ENCODE measurements around the gene DPYD. TPM values are rescaled to one million over a fixed set of nuclear protein-coding genes. Genes with fewer than 3 reads are reported as not detected.

DPYD gene
- total RNA-seq, 2 experiments from 2014 or later = 7.5 to 7.9 TPM

DNA sequence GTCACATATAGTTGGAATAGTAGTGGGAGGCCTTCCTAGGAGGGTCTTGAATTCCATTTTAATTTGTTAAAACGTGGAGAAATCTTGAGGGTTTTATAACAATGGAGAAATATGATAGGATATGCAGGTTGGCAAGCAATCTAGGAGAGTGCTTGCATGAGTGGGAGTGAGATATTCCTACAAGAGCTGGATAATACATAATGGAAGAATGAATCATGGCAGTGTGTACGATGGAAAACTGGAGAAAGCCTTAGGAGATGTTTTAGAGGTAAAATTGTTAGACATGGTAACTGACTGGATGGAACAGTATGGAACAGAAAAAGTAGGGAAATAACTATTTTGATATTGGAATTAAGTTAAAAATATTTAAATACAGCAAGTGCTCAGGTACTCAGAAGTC is 846.9 kb downstream of the DPYD start:
- peaks cover under 1% of the 10 kb centered on the region for H3K9me3 Mint-ChIP-seq
- no peak overlapping the region for H3K27ac Mint-ChIP-seq
- H3K27me3 Mint-ChIP-seq = no peaks in the 10 kb centered on the region

DNA sequence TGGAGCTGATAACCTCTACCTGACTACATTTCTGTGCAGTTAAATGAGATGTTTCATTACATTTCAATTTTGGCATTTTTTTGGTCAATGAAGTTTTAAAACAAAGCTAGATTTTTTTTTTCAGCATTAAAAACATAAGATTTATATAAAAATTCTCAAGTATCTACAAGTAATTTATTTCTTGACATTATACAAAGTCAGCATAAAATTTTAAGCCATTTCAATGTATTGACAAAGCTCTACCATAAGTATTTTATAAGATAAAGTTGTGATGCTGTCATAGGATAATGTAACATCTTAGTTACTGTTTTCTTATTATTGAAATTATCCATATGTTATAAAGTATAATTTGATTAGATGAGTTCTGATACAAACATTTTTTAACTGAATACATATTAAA is 847.7 kb downstream of the DPYD start:
- no peaks in the 10 kb centered on the region for H3K27me3 Mint-ChIP-seq
- peaks cover 2% of the 10 kb centered on the region for H3K9me3 Mint-ChIP-seq
- no peak overlapping the region for H3K4me3 Mint-ChIP-seq

More for the DNA sequence above, 846.9 kb downstream of the DPYD start:
- no peak overlapping the region for H3K4me3 Mint-ChIP-seq
- no peaks in the 10 kb centered on the region for H3K4me1 Mint-ChIP-seq
- H3K36me3 Mint-ChIP-seq = peaks cover 1% of the 10 kb centered on the region
- no peak for DNase-seq

DNA sequence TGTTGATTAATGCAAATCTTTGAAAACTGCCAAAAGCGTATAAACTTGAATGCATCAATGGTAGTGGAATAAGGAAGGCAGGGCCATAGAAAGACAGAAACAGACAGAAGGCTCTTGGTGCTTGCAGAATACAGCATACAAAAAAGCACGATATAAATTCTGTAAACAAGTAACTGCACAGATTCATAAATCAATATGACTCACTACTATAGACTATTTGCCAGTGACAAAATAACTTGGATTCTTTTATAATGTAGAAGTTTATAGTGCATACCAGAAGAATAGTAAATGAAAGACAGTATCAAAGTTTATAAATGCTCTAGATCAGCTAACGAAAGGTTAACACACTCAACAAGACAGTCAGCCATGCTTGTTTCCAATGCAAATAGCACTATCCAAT is 849.7 kb downstream of the DPYD start:
- no peak for DNase-seq
- Mint-ChIP-seq H3K4me1 (no peaks in the 10 kb centered on the region), H3K9me3 (peaks cover 2% of the 10 kb centered on the region), H3K27me3 (no peaks in the 10 kb centered on the region), H3K4me3 (no peak overlapping the region), H3K36me3 (no peaks in the 10 kb centered on the region), H3K27ac (no peak overlapping the region)

More for the DNA sequence above, 847.7 kb downstream of the DPYD start:
- H3K27ac Mint-ChIP-seq = no peak overlapping the region
- H3K36me3 Mint-ChIP-seq = no peaks in the 10 kb centered on the region
- no peak for DNase-seq
- H3K4me1 Mint-ChIP-seq = no peaks in the 10 kb centered on the region

DNA sequence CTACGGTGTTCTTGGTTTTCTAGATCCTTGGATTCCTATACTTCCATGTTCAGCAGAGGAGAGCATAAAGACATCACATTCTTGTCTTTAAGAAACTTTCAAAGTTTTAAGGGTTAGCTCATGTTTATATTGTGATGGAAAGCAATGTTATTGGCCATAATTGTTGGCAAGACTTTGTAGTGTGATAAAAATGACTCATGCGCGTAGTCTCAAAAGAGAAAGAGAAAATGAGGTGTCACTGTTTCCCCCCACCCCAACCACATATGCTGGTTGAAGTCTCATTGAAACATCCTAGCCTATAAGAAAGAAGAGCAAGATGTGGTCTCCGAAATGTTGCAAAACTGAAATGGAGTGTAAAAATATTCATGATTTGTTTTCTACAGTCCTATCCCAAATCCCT is 850.5 kb downstream of the DPYD start:
- Mint-ChIP-seq H3K9me3 (peaks cover 2% of the 10 kb centered on the region), H3K36me3 (no peaks in the 10 kb centered on the region), H3K4me3 (no peak overlapping the region), H3K4me1 (no peaks in the 10 kb centered on the region), H3K27me3 (no peaks in the 10 kb centered on the region), H3K27ac (no peak overlapping the region)
- DNase-seq = no peak

DNA sequence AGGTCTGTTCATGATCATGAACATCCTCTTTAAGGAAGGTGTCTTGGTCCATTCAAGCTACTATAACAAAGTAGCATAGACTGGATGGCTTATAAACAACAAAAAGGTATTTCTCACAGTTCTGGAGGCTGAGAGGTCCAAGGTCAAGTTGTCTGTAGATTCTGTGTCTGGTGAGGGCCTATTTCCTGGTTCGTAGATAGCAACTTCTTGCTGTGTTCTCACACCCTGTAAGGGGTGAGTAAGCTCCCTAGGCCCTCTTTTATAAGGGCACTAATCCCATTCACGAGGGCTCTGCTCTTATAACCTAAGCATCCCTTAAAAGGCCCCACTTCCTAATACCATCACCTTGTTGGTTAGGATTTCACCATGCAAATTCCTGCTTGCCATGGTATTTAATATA is 851.5 kb downstream of the DPYD start:
- Mint-ChIP-seq H3K4me1 (no peaks in the 10 kb centered on the region), H3K9me3 (peaks cover 2% of the 10 kb centered on the region), H3K36me3 (no peaks in the 10 kb centered on the region), H3K27me3 (no peaks in the 10 kb centered on the region), H3K4me3 (no peak overlapping the region), H3K27ac (no peak overlapping the region)
- DNase-seq = no peak

DNA sequence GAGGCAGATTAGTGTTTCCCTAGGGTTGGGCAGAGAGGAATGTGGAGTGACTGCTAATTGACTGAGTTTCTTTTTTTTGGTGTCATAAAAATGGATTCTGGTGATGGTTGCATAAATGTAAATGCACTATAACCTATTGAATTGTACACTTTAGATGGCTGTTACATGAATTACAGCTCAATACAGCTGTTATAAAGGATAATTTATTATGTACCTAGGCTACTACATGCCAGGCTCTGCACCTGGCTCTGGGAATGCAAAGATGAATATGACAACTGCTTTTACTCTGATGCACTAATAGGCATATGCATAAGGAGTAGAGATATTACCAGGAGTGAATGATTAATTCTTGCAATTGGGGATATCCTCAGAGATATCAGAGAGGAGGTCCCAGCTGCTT is 854.0 kb downstream of the DPYD start:
- no peaks in the 10 kb centered on the region for H3K27me3 Mint-ChIP-seq
- H3K4me1 Mint-ChIP-seq = no peaks in the 10 kb centered on the region
- no peak overlapping the region for H3K27ac Mint-ChIP-seq
- no peak overlapping the region for H3K4me3 Mint-ChIP-seq
- DNase-seq = no peak
- H3K36me3 Mint-ChIP-seq = no peaks in the 10 kb centered on the region
- H3K9me3 Mint-ChIP-seq = peaks cover 2% of the 10 kb centered on the region

DNA sequence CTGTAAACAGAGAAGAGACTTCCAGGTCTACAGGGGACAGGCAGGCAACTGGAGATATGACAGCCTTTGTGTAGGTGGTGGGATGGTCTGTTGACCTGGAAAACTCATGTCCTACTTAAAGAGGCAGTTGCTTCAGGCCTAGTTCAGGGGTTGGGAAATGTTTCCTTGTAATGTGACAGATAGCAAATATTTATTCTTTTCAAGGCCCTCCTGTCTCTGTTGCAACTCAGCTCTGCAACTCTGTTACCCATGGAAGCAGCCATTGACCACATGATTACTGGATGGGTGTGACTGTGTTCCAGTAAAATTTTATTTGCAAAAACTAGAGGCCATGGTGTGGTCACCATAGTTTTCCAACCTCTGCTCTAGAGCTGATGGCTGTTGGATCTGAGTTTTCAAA is 857.3 kb downstream of the DPYD start:
- Mint-ChIP-seq H3K27me3 (no peaks in the 10 kb centered on the region), H3K27ac (no peak overlapping the region), H3K4me3 (no peak overlapping the region), H3K9me3 (no peaks in the 10 kb centered on the region), H3K36me3 (no peaks in the 10 kb centered on the region), H3K4me1 (no peaks in the 10 kb centered on the region)
- no peak for DNase-seq

DNA sequence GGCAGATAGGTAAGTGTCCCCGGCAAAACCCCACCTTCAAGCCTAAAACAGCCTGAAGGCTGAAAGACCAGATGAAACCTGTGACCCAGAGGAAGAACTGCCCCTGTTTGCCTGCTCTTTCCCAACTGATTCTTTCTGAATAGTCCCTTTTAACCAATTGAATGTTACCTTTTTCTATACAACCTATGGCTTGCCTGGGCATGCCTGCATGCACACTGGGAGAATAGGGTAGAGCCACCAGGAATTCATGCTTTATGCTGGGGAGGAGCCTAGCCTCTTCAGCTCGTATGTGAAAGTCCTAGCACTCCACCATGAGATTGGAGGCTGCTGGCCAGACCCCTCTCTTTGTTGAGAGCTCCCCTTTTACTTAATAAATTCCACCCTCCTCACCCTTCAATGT is 859.2 kb downstream of the DPYD start:
- H3K36me3 Mint-ChIP-seq = no peaks in the 10 kb centered on the region
- H3K4me3 Mint-ChIP-seq = no peak overlapping the region
- no peak overlapping the region for H3K27ac Mint-ChIP-seq
- DNase-seq = no peak
- peaks cover 11% of the 10 kb centered on the region for H3K9me3 Mint-ChIP-seq
- H3K4me1 Mint-ChIP-seq = no peaks in the 10 kb centered on the region
- no peaks in the 10 kb centered on the region for H3K27me3 Mint-ChIP-seq

DNA sequence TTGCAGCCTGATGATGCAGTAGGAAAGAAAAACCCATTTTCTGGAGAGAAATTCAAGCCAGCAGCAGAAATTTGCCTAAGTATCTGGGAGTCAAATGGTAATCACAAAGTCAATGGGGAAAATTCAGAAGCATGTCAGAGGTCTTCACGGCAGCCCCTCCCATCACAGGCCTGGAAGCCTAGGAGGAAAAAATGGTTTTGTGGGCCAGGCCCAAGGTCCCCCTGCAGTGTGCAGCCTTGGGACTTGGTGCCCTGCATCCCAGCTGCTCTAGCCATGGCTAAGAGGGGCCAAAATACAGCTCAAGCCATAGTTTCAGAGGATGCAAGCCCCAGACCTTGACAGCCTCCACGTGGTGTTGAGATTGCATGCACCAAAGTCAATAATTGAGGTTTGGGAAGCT is 864.4 kb downstream of the DPYD start:
- H3K27me3 Mint-ChIP-seq = no peaks in the 10 kb centered on the region
- H3K27ac Mint-ChIP-seq = no peak overlapping the region
- H3K4me1 Mint-ChIP-seq = no peaks in the 10 kb centered on the region
- H3K36me3 Mint-ChIP-seq = no peaks in the 10 kb centered on the region
- no peak overlapping the region for H3K4me3 Mint-ChIP-seq
- H3K9me3 Mint-ChIP-seq = peaks cover 16% of the 10 kb centered on the region
- DNase-seq = no peak

DNA sequence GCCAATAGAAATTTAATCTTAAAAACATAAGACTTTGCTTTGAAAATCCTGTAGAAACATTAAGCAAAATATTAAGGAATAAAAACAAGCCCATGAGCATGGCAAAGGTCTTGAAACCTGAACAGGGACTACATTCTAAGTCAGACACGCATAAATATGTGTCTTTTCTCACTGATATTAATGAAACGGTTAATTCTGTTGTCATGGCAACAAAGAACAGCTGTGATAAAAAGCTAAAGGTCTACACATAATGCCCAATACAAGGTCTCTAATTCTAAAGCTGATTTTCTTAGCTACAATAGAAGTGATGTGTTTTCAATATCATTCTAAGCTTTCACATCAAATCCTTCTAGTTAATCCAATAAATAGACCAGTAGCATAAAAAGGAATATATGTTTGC is 867.6 kb downstream of the DPYD start:
- Mint-ChIP-seq H3K27ac (no peak overlapping the region), H3K4me3 (no peak overlapping the region), H3K27me3 (peaks cover 10% of the 10 kb centered on the region), H3K36me3 (no peaks in the 10 kb centered on the region), H3K4me1 (no peaks in the 10 kb centered on the region), H3K9me3 (peaks cover 16% of the 10 kb centered on the region)
- DNase-seq = no peak

DNA sequence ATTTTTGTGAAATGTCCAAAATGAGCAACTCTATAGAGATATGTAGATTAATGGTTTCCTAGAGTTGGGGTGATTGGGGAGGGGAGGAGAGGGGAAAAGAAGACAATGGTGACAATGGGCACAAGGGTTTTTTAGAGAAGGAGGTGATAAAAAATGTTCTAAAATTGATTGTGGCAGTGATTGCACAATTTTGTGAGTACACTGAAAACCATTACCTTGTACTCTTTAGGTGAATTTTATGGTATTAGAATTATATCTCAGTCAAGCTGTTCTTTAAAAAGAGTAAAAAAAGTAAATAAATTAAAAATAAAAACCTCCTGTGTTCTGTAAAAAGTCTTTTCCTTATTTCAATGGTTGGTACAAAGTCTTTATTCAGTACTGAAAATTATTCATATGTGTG is 869.0 kb downstream of the DPYD start:
- Mint-ChIP-seq H3K4me1 (no peaks in the 10 kb centered on the region), H3K36me3 (no peaks in the 10 kb centered on the region), H3K27me3 (peaks cover 14% of the 10 kb centered on the region), H3K9me3 (peaks cover 5% of the 10 kb centered on the region), H3K27ac (no peak overlapping the region), H3K4me3 (no peak overlapping the region)
- no peak for DNase-seq

DNA sequence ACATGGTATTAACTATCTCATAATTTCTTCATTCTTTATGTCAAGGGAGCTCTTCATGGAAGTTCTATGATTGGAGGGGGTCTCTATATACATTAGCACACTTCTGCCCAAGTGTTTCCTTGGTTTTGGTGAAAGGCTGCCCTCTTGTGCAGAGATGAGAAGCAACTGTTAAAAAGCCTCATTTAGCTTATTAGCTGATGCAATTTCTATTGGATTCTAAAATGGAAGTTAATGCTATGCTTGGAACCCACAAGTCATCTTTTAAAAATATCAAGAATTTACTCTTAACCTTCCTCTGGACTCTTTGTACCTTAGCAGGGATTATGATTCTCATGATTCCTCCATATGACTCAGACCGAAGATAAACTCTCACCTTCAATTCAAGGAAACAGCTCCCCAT is 870.3 kb downstream of the DPYD start:
- H3K27me3 Mint-ChIP-seq = peaks cover 14% of the 10 kb centered on the region
- no peak for DNase-seq
- no peak overlapping the region for H3K4me3 Mint-ChIP-seq
- no peaks in the 10 kb centered on the region for H3K9me3 Mint-ChIP-seq
- no peaks in the 10 kb centered on the region for H3K36me3 Mint-ChIP-seq
- no peaks in the 10 kb centered on the region for H3K4me1 Mint-ChIP-seq
- no peak overlapping the region for H3K27ac Mint-ChIP-seq

DNA sequence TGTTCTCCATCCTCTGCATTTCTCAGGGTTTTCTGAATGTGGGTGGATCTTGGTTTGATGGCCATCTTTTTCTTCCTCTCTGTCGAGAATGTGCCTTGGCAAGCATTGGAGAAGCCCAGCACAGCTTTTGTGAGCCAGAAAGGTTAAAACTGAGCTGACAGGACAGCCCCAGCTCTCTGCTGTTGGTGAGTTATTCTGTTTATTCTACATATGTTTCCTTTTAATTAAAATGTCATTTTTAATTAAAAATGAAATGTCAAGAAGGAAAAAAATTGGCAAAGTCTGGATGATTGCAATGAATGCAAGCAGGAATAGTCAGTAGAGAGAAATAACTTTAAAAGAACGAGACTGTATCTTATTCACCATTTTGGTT is 873.4 kb downstream of the DPYD start:
- H3K27me3 Mint-ChIP-seq = peaks cover 14% of the 10 kb centered on the region
- H3K9me3 Mint-ChIP-seq = peaks cover 5% of the 10 kb centered on the region
- no peak for DNase-seq
- no peak overlapping the region for H3K4me3 Mint-ChIP-seq
- no peak overlapping the region for H3K27ac Mint-ChIP-seq
- no peaks in the 10 kb centered on the region for H3K4me1 Mint-ChIP-seq
- H3K36me3 Mint-ChIP-seq = no peaks in the 10 kb centered on the region

DNA sequence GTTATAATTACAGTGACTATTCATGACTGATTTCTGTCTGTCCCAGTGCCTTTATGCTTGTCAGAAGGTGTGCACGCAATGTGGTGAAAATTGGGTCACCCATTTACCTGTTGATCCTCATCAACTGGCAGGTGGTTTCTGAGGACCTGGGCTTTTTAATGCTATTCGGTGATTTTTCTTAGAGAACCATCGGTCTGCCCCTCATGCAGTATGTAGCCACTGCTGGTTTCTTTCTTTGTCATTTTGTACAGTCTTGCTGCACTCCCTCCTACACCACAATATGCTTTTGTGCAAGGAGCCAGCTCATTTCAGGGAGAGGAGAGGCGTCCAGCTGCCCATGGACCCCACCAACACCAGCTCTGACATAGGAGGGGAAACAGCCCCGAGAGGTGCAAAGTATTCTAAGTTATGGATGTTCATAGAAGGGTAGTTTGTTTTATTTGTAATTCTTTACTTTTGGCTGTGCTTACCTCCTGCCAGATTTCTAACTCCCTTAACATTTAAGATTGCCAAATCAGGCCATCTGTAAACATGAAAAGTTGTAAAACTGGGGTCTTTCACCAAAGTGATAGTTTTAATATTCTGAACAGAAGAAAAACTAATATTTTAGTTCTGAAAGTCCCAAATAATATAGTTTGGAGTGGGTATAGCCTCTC is 873.9 kb downstream of the DPYD start:
- Mint-ChIP-seq H3K27ac (no peak overlapping the region), H3K4me3 (no peak overlapping the region), H3K9me3 (peaks cover 9% of the 10 kb centered on the region), H3K27me3 (peaks cover 14% of the 10 kb centered on the region), H3K36me3 (no peaks in the 10 kb centered on the region), H3K4me1 (no peaks in the 10 kb centered on the region)
- no peak for DNase-seq

DNA sequence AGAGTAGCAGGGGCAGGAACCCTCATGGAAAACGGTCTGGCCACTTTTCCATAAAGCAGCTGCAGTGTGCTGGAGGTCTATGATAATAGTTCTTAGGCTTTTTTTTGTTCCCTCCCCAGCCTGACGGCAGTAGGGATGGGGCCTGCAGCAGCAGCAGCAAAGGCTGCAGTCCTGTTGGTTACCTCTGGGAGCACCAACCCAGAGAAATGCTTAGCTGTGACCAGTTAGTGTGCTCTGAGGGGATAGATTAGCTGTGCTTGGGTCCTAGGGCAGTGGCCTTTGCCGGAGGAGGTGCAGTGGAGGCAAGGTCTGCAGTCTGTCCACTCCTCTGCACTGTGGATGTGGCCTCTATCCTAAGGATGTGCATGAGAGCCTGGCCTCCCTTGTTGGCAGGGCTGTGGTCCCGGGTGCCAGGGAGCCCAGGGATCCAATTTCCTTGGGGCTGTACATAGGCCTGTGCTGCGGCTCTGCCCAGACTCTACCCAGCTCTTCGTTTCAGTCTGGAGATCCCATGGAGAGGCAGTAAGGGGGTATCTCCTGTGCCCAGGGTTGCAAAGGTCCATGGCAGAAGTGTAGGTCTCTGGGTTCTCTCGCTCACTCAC is 876.6 kb downstream of the DPYD start:
- H3K4me3 Mint-ChIP-seq = no peak overlapping the region
- no peaks in the 10 kb centered on the region for H3K4me1 Mint-ChIP-seq
- no peaks in the 10 kb centered on the region for H3K36me3 Mint-ChIP-seq
- H3K27me3 Mint-ChIP-seq = peaks cover 11% of the 10 kb centered on the region
- no peak for DNase-seq
- H3K27ac Mint-ChIP-seq = no peak overlapping the region
- H3K9me3 Mint-ChIP-seq = peaks cover 19% of the 10 kb centered on the region

DNA sequence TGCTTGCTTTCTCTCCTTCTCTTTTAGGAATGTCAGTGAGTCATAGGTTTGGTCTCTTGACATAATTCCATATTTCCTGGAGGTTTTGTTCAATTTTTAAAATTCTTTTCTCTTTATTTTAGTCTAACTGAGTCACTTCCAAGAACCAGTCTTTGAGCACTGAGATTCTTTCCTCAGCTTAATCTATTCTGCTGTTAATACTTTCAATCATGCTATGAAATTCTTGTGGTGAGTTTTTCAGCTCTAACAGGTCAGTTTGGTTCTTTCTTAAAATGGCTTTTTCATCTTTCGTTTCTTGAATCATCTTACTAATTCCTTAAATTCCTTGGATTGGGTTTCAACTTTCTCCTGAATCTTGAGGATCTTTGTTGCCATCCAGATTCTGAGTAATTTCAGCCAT is 878.3 kb downstream of the DPYD start:
- no peak overlapping the region for H3K27ac Mint-ChIP-seq
- H3K9me3 Mint-ChIP-seq = peaks cover 20% of the 10 kb centered on the region
- DNase-seq = no peak
- peaks cover 3% of the 10 kb centered on the region for H3K27me3 Mint-ChIP-seq
- H3K4me3 Mint-ChIP-seq = no peak overlapping the region
- no peaks in the 10 kb centered on the region for H3K36me3 Mint-ChIP-seq
- H3K4me1 Mint-ChIP-seq = no peaks in the 10 kb centered on the region
